ENCODE results near the gene ZDHHC18. TPM values are rescaled to one million over a fixed set of nuclear protein-coding genes. Genes with fewer than 3 reads are reported as not detected.

The ZDHHC18 gene
- total RNA-seq, 6 experiments from 2014 or later, result 9.6 to 16.9 (median 14.1) TPM

DNA sequence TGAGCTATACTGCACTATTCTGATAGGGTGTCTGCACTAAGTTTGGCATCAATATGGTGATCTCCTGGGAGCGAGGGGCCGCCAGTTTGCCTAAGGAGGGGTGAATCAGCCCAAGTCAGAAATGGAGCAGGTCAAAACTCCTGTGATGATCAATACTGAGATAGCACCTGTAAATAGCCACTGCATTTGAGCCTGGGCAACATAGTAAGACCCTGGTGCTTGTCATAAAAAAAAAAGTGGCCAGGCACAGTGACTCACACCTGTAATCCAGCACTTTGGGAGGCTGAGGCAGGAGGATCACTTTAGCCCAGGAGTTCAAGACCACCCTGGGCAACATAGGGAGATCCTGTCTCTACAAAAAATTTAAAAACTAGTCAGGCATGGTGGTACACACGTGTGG lies 11.6 kb upstream of the ZDHHC18 start:
- no peaks in the 10 kb centered on the region for H3K27me3 ChIP-seq
- ATAC-seq, result no peak
- WGBS (ENCODE audit: insufficient coverage, low coverage, low lambda C conversion rate, missing lambda C conversion rate), result 82% methylated on average over 1 of the region's 3 CpGs
- TF ChIP-seq POLR2A (IDR thresholded peaks at IDR 0.05), result no peak
- no peak for TF ChIP-seq CTCF (IDR thresholded peaks at IDR 0.05)
- no peak for DNase-seq
- no peak overlapping the region for H3K4me3 ChIP-seq
- intact Hi-C loops (cut with DNase I), result loop anchor here (10.0 kb wide), 1 partner anchor 60 kb away; no protein-coding TSS in a partner anchor
- no peak overlapping the region for H3K27ac ChIP-seq
- no peaks in the 10 kb centered on the region for H3K36me3 ChIP-seq
- peaks cover 0 to 22% (median 2%) of the 10 kb centered on the region in 4 donors for H3K4me1 ChIP-seq
- no peaks in the 10 kb centered on the region for H3K9me3 ChIP-seq

DNA sequence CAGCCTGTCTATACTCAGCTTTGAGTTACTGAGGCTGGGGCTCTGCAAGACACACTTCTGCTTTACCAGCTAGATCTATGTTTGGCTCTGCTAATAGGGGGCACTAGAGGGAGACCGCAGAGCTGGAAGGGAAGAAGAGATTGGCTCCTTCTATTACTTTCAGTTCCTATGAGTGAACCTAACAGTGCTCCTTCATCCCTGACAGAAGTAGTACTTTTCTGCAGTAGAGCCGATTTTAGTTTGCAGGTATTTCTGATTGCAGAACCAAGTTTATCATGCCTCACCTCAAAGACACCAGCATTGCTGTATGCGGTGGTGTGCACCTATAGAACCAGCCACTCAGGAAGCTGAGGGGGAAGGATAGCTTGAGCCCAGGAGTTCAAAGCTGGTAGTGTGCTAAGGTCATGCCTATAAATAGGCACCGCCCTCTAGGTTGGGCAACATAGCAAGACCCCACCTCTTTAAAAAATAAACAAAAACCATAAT lies 5.7 kb upstream of the ZDHHC18 start:
- intact Hi-C loops (cut with DNase I), result no loop called here
- H3K27me3 ChIP-seq, result no peaks in the 10 kb centered on the region
- peaks cover 0 to 12% (median 2%) of the 10 kb centered on the region in 4 donors for H3K4me1 ChIP-seq
- DNase-seq (no peak), ATAC-seq (peak; percentile 65 to 86 (median 75))
- H3K4me3 ChIP-seq, result no peak overlapping the region
- 64% methylated on average over 3 of the region's 4 CpGs for WGBS (ENCODE audit: insufficient coverage, low coverage, low lambda C conversion rate, missing lambda C conversion rate)
- H3K9me3 ChIP-seq, result no peaks in the 10 kb centered on the region
- peak in 2 of 4 donors; percentile 23 for TF ChIP-seq CTCF (IDR thresholded peaks at IDR 0.05)
- TF ChIP-seq POLR2A (IDR thresholded peaks at IDR 0.05), result no peak
- H3K27ac ChIP-seq, result no peak overlapping the region
- no peaks in the 10 kb centered on the region for H3K36me3 ChIP-seq

- intact Hi-C loops (cut with DNase I), result no loop called here
- WGBS (ENCODE audit: insufficient coverage, low coverage, low lambda C conversion rate, missing lambda C conversion rate), result 90% methylated on average over 4 of the region's 4 CpGs
- Histone ChIP-seq H3K4me3 (no peak overlapping the region), H3K36me3 (no peaks in the 10 kb centered on the region), H3K9me3 (no peaks in the 10 kb centered on the region), H3K27ac (no peak overlapping the region), H3K4me1 (peaks cover 0 to 19% (median 4%) of the 10 kb centered on the region in 4 donors), H3K27me3 (no peaks in the 10 kb centered on the region)
- DNase-seq, result no peak
- no peak for ATAC-seq
- TF ChIP-seq CTCF (IDR thresholded peaks at IDR 0.05), result no peak
Observed at GRCh38 chr1:26822737-26823395, 3.6 kb upstream of the ZDHHC18 start.

DNA sequence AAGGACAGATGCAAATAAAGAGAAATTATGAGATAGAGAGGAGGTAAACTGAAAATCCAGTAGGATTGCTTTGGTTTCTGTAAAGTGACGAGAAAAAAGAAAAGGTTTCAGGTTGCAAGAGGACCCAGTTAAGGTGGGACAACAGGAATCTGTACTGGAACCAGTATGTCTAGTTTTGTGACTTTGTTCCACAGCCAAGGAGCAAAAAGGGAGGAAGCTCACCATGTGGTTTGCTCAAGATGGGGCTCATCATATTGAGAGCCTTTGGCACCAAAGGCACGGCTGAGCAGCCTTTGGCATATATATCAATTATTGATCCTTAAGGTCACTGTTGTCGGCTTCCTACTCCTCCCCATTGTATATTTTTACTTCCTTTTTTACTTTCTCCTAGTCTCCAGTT lies 1.8 kb upstream of the ZDHHC18 start:
- no peak overlapping the region for H3K4me3 ChIP-seq
- H3K9me3 ChIP-seq, result no peaks in the 10 kb centered on the region
- DNase-seq (no peak), ATAC-seq (no peak)
- intact Hi-C loops (cut with DNase I), result no loop called here
- no peaks in the 10 kb centered on the region for H3K36me3 ChIP-seq
- peaks cover 0 to 38% (median 14%) of the 10 kb centered on the region in 4 donors for H3K4me1 ChIP-seq
- WGBS (ENCODE audit: insufficient coverage, low coverage, low lambda C conversion rate, missing lambda C conversion rate), result 46% methylated on average over 2 of the region's 3 CpGs
- H3K27me3 ChIP-seq, result no peaks in the 10 kb centered on the region
- H3K27ac ChIP-seq, result no peak overlapping the region
- TF ChIP-seq CTCF (IDR thresholded peaks at IDR 0.05) (no peak), POLR2A (IDR thresholded peaks at IDR 0.05) (no peak)
